Effector memory CD4-positive, alpha-beta T cell (primary cell): ENCODE data around the gene ANXA11.

ENCODE experiments used
- DNase-seq, 3 donors: peaks; one replicate each; pipeline ENCODE4 v3.0.0-alpha.2; 2020
- H3K27ac ChIP-seq: 2 replicates; pipeline ENCODE4 v1.7.0; 2013; ENCODE audit warnings: mild to moderate bottlenecking, low read length, moderate library complexity; ENCODE audit not compliant: insufficient read depth, poor library complexity, severe bottlenecking
- H3K27me3 ChIP-seq: replicated peaks from 2 replicates; pipeline ENCODE4 v1.7.0; 2013; ENCODE audit warnings: mild to moderate bottlenecking, low read length; ENCODE audit not compliant: insufficient read depth, control insufficient read depth, poor library complexity, severe bottlenecking
- H3K36me3 ChIP-seq: 2 replicates; pipeline ENCODE4 v1.7.0; 2013; ENCODE audit warnings: mild to moderate bottlenecking, low read length, moderate library complexity; ENCODE audit not compliant: control insufficient read depth, insufficient read depth
- H3K4me1 ChIP-seq: 2 replicates; pipeline ENCODE4 v1.7.0; 2013; ENCODE audit warnings: low read length, mild to moderate bottlenecking; ENCODE audit not compliant: control insufficient read depth, insufficient read depth, poor library complexity, severe bottlenecking
- H3K4me3 ChIP-seq: 2 replicates; pipeline ENCODE4 v1.7.0; 2013; ENCODE audit warnings: low read length, low read depth, mild to moderate bottlenecking; ENCODE audit not compliant: insufficient read depth, poor library complexity, severe bottlenecking
- H3K9me3 ChIP-seq: 2 replicates; pipeline ENCODE4 v1.7.0; 2013; ENCODE audit warnings: mild to moderate bottlenecking, low read length, moderate library complexity; ENCODE audit not compliant: control insufficient read depth

ANXA11 gene

DNA sequence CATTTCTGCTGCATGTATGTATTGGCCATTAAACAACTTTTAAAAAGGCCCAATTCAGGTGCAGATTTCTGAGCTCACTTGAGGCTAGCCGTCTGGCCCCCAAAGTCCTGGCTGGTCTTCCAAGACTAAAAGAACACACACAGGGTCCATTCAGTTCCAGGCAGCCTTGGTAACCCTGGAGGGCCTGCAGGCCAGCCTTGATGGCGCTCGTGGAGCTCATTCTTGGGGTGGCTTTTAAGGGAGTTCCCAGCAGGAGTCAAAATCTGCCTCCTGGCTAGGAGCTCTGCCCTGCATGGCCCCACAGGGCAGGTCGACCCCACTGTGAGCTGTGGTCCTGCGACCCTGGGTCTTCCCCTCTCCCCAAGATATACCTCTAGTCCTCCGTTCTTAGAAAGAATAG lies 28.8 kb downstream of the ANXA11 start:
- DNase-seq = no peak
- Histone ChIP-seq H3K9me3 (no peaks in the 10 kb centered on the region), H3K36me3 (peaks cover 31% of the 10 kb centered on the region), H3K4me3 (no peak overlapping the region), H3K27me3 (no peaks in the 10 kb centered on the region), H3K27ac (no peak overlapping the region), H3K4me1 (peaks cover 2% of the 10 kb centered on the region)

DNA sequence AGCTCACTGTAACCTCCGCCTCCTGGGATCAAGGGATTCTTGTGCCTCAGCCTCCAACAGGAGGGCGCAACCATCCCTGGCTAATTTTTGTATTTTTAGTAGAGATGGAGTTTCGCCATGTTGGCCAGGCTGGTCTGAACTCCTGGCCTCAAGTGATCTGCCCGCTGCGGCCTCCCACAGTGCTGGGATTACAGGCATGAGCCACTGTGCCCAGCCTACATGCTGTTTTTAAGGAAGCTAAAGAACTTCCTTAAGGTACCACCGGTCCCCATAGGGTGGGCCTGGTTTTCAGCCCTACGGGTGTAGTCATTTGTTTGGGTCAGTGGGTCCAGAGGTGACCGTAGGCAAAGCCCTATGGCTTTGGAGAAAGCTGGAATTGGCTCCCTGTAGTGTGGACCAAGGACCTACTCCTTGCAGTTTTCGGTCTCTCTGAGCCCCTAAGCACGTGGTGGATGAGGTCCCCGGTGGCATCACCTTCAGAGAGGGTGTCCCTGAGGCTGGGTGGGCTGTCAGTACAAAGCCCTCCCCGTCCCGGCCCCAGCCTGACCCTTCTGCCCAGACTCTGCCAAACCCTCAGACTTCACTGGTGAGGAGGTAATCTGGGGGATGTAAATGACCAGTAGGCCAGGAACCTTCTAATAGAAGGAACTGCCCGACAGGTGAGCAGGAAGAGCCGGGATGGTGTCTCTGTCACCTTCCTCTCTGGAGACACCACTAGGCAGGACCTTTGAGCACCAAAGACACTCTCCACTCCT lies 30.5 kb downstream of the ANXA11 start:
- Histone ChIP-seq H3K27ac (no peak overlapping the region), H3K4me3 (no peak overlapping the region), H3K4me1 (peaks cover 2% of the 10 kb centered on the region), H3K27me3 (no peaks in the 10 kb centered on the region), H3K9me3 (no peaks in the 10 kb centered on the region), H3K36me3 (peaks cover 40% of the 10 kb centered on the region)
- DNase-seq = no peak

DNA sequence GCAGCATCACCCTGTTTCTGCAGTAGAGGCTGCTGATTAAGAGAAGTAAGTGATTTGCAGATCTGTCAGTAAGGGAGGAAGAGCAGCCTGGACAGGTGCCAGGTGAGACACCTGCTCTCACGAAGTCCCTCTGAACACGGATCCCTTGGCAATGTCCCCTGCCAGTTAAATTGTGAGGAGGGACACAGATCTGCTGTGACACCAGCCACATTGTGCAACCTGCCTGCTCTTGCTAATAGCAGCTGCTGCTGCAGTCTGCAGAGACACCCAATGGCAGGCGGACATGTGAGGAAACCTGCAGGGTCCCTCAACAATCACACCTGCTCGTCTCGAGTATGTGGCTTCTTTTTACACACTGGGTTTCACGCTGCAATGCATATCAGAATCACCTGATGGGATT lies 31.9 kb downstream of the ANXA11 start:
- no peaks in the 10 kb centered on the region for H3K9me3 ChIP-seq
- DNase-seq = no peak

DNA sequence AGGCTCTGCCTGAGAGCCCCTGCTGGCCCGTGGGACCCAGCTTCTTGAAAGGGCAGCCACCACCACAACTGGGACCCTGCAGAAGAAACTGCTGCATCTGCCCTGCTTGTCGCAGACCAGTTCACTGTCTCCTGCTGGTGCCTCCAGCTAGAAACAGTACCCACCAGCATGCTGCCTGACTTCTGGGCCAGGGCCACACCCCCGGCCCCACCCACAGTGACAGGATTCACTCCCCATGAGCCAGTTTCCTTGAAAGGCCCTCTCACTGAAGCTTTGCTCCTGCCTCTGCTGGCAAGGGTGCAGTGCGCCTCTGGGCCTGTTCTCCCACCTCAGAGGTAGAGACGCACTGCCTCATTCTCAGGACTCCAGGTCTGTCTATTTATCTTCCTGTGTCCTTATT lies 32.4 kb downstream of the ANXA11 start:
- no peaks in the 10 kb centered on the region for H3K9me3 ChIP-seq
- no peak for DNase-seq
- peaks cover 45% of the 10 kb centered on the region for H3K36me3 ChIP-seq

More for the DNA sequence above, 31.9 kb downstream of the ANXA11 start:
- peaks cover 2% of the 10 kb centered on the region for H3K4me1 ChIP-seq
- H3K27ac ChIP-seq = no peak overlapping the region
- no peaks in the 10 kb centered on the region for H3K27me3 ChIP-seq
- H3K36me3 ChIP-seq = peaks cover 46% of the 10 kb centered on the region
- no peak overlapping the region for H3K4me3 ChIP-seq

DNA sequence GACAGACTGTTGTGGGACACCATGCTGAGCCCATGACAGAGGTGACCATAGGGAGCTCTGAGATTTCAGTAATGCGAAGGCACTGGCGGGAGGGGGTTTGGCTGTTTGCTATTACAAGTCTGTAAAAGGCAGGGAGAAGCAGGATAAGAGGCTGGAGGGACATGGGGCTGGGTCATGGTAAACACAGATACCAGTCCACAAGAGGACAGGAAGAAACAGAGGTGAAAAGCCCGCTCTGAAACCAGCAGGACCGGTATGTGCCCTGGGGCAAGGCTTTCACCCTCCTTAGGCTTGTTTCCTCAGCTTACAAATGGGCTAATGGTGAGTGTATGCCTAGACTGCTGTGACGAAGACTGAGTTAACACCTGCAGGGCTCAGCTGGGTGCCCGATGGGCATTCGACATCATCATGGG lies 34.1 kb downstream of the ANXA11 start:
- no peak for DNase-seq
- H3K36me3 ChIP-seq = peaks cover 59% of the 10 kb centered on the region

More for the DNA sequence above, 32.4 kb downstream of the ANXA11 start:
- Histone ChIP-seq H3K4me3 (no peak overlapping the region), H3K27me3 (no peaks in the 10 kb centered on the region), H3K4me1 (peaks cover 2% of the 10 kb centered on the region), H3K27ac (no peak overlapping the region)

DNA sequence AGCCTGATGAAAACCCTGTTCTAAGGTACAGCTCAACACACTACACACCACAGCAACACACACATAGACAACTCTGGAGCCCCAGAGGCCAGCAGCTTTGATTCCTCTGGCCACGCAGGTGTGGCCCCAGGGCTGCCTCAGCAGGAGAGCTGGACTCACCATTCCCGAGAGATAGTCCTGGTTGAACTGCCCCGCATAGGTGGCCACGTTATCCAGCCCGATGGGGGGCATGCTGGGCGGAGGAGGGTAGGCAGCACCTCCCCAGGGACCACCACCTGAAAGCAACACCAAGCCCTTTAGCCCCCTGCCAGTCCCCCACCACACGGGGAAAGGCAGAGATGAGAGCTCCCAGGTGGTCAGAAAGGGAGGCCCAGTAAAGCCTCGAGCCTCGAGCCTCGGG lies 34.7 kb downstream of the ANXA11 start:
- Histone ChIP-seq H3K9me3 (no peaks in the 10 kb centered on the region), H3K27me3 (no peaks in the 10 kb centered on the region), H3K36me3 (peaks cover 64% of the 10 kb centered on the region), H3K4me3 (no peak overlapping the region), H3K27ac (no peak overlapping the region), H3K4me1 (peaks cover 2% of the 10 kb centered on the region)
- DNase-seq = no peak

More for the DNA sequence above, 34.1 kb downstream of the ANXA11 start:
- Histone ChIP-seq H3K4me1 (peaks cover 2% of the 10 kb centered on the region), H3K27ac (no peak overlapping the region), H3K27me3 (no peaks in the 10 kb centered on the region), H3K9me3 (no peaks in the 10 kb centered on the region), H3K4me3 (no peak overlapping the region)

DNA sequence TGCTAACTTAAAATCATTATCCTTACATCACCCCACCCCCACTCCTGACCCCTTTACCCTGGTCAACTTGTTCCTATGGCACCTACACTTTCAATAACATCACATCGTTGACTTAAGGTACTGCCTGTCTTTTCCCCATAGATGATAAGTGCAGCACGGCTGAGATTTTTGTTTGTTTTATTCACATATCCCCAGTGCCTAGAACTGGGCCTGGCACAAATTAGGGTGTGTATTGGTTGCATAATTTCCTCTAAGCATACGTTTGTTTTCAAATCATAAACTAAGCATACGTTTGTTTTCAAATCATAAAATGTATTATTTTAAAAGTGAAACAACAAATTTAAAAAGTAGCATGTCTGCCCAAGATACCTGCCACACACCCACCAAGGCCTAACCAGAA lies 35.3 kb downstream of the ANXA11 start:
- no peaks in the 10 kb centered on the region for H3K27me3 ChIP-seq
- no peak for DNase-seq
- H3K36me3 ChIP-seq = peaks cover 70% of the 10 kb centered on the region
- no peaks in the 10 kb centered on the region for H3K9me3 ChIP-seq
- H3K27ac ChIP-seq = no peak overlapping the region
- H3K4me3 ChIP-seq = no peak overlapping the region
- peaks cover 2% of the 10 kb centered on the region for H3K4me1 ChIP-seq

DNA sequence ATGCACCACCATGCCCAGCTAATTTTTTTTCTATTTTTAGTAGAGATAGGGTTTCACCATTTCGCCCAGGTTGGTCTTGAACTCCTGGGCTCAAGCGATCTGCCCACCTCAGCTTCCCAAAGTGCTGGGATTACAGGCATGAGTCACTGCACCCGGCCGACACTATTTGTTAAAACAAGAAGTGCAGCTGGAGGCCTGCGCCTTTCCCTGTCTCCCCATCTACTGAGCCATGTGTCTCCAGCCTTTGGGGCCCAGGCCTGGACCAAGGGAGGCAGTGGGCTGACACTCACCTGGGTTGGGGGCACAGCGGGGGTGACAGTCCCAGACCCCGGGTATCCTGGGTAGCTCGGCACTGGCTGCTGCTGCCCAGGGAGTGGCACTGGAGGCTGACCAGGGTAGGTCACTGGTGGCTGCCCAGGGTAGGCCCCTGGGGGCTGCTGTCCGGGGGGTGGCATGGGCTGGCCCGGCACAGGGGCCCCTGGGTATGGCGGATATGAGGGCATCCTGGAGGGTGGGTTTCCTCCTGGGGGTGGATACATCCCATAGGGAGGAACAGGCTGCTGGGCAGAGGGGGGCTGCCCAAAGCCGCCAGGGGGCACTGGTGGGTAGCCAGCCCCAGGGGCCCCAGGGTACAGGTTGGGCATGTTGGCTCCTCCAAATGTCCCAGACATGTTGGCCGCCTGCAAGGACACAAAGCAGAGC lies 36.5 kb downstream of the ANXA11 start:
- Histone ChIP-seq H3K9me3 (no peaks in the 10 kb centered on the region), H3K27me3 (no peaks in the 10 kb centered on the region), H3K36me3 (peaks cover 82% of the 10 kb centered on the region), H3K4me1 (peaks cover 2% of the 10 kb centered on the region), H3K27ac (no peak overlapping the region), H3K4me3 (no peak overlapping the region)
- DNase-seq = no peak

DNA sequence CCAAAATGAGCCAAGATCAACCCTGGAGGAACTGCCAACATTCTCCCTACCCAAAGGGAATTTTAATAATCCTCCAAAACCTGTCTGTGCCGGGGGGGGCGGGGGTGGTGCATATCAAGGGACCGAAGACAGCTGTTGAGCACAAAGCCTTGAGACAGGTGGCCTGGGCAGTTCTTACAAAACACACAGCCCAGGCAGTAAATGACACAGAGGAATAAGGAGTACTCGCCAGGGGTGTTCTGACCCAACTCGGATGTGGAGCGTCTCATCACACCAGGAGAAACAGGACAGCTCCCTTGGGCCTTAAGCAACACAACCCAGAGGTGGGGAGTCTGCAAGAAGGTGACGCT lies 37.2 kb downstream of the ANXA11 start:
- Histone ChIP-seq H3K27me3 (no peaks in the 10 kb centered on the region), H3K27ac (no peak overlapping the region), H3K4me1 (peaks cover 2% of the 10 kb centered on the region), H3K9me3 (no peaks in the 10 kb centered on the region), H3K4me3 (no peak overlapping the region), H3K36me3 (peaks cover 86% of the 10 kb centered on the region)
- DNase-seq = no peak

DNA sequence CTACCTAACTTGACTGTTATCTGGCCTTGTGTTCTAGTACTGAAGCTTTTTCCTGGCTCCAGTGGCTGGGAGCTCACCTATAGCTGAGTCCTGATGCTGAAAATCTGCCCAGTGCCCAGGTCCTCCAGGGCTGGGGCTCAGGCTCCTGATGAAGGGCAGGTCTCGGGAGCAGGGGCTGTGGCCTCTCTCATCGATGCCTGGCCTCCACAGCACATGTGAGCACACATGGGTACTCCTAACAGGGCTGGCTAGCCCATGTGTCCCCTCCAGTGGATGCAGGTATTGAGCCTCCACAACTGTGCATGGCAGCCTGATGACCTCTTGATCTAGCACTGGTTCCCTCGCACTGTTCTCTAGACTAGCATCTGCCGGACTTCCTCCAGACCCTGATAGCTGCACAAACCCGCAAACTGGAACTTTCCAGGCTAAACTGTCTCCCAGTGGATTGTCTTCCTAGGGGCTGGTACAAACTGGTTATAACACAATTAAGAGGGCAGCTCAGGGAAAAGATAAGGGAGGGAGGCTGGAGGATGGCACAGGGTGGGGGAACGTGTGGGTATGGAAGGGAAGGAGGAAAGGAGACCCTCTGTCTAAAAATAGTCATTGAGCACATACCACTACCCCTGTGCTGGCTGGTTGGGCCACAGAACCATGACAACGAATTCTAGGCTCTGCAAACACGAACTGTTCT lies 37.7 kb downstream of the ANXA11 start:
- Histone ChIP-seq H3K9me3 (no peaks in the 10 kb centered on the region), H3K27me3 (no peaks in the 10 kb centered on the region), H3K36me3 (peaks cover 86% of the 10 kb centered on the region), H3K27ac (no peak overlapping the region), H3K4me1 (peaks cover 2% of the 10 kb centered on the region), H3K4me3 (no peak overlapping the region)
- no peak for DNase-seq
